ENCODE data around the gene RPS6KC1. TPM values are rescaled to one million over a fixed set of nuclear protein-coding genes. Genes with fewer than 3 reads are reported as not detected.

RPS6KC1 gene
- total and polyA plus RNA-seq, 8 donors: 15.8 to 25.2 (median 23.5) TPM

- ATAC-seq: no peak
- DNase-seq: no peak
- intact Hi-C loops (cut with DNase I): no loop called here
- no peak overlapping the region for H3K4me3 ChIP-seq
- H3K27ac ChIP-seq: no peak overlapping the region
- TF ChIP-seq, protein P1, sequence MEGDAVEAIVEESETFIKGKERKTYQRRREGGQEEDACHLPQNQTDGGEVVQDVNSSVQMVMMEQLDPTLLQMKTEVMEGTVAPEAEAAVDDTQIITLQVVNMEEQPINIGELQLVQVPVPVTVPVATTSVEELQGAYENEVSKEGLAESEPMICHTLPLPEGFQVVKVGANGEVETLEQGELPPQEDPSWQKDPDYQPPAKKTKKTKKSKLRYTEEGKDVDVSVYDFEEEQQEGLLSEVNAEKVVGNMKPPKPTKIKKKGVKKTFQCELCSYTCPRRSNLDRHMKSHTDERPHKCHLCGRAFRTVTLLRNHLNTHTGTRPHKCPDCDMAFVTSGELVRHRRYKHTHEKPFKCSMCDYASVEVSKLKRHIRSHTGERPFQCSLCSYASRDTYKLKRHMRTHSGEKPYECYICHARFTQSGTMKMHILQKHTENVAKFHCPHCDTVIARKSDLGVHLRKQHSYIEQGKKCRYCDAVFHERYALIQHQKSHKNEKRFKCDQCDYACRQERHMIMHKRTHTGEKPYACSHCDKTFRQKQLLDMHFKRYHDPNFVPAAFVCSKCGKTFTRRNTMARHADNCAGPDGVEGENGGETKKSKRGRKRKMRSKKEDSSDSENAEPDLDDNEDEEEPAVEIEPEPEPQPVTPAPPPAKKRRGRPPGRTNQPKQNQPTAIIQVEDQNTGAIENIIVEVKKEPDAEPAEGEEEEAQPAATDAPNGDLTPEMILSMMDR (IDR thresholded peaks at IDR 0.05): no peak
- H3K27me3 ChIP-seq: no peaks in the 10 kb centered on the region
- peaks cover 0 to 33% of the 10 kb centered on the region in 2 donors for H3K4me1 ChIP-seq
- no peaks in the 10 kb centered on the region for H3K36me3 ChIP-seq
- H3K9me3 ChIP-seq: no peaks in the 10 kb centered on the region
Observed at GRCh38 chr1:213054733-213055591, 3.9 kb downstream of the RPS6KC1 start.

- ATAC-seq (no peak), DNase-seq (no peak)
- Histone ChIP-seq H3K4me1 (peaks cover 0 to 33% of the 10 kb centered on the region in 2 donors), H3K36me3 (no peaks in the 10 kb centered on the region), H3K4me3 (no peak overlapping the region), H3K9me3 (no peaks in the 10 kb centered on the region), H3K27me3 (no peaks in the 10 kb centered on the region), H3K27ac (no peak overlapping the region)
- intact Hi-C loops (cut with DNase I): no loop called here
- TF ChIP-seq, protein P1 (IDR thresholded peaks at IDR 0.05): no peak
Observed at GRCh38 chr1:213055767-213056166, 4.7 kb downstream of the RPS6KC1 start.

DNA sequence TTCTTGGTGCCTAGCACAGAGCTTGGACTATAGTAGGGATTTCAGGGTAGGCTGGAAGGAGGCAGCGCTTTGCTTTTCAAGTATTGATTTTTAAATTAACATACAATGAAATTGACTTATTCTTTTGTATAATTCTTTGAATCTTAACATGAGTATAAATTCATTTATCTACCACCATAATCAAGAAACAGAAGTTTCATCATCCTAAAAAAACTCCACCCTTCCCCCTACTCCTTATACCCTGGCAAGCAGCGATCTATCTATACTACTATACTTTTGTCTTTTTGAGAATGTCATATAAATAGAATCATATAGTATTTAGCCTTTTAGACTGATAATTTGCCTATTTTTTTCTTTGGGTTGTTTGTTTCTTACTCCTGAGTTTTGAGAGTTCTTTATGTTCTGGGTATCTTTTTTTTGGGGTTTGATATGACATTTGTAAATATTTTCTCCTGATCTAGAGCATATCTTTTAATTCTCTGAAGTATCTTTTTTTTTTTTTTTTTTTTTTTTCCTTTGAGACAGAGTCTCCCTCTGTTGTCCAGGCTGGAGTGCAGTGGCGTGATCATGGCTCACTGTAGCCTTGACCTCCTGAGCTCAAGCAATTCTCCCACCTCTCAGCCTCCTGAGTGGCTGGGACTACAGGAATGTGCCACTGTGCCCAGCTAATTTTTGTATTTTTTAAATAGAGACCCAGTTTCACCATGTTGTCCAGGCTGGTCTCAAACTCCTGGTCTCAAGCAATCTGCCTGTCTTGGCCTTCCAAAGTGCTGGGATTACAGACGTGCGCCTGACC is 6.4 kb downstream of the RPS6KC1 start:
- Histone ChIP-seq H3K9me3 (no peaks in the 10 kb centered on the region), H3K36me3 (no peaks in the 10 kb centered on the region), H3K4me1 (peaks cover 0 to 24% of the 10 kb centered on the region in 2 donors), H3K27ac (no peak overlapping the region), H3K4me3 (no peak overlapping the region), H3K27me3 (no peaks in the 10 kb centered on the region)
- no peak for DNase-seq
- TF ChIP-seq, protein P1 (IDR thresholded peaks at IDR 0.05): no peak
- ATAC-seq: no peak
- intact Hi-C loops (cut with DNase I): no loop called here

DNA sequence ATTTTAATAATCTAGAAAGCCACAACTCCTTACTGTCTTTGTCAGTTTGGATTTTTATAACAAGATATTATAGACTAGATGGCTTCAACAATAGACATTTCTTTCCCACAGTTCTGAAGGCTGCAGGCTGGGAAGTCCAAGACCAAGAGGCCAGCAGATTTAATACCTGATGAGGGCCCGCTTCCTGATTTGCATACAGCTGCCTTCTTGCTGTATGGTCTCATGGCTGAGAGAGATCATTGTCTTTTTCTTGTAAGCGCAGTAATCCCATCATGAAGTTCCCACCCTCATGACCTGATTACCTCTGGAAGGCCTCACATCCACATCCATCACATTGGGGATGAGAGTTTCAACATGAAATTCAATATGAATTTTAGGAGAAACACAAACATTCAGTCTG is 9.8 kb downstream of the RPS6KC1 start:
- DNase-seq (no peak), ATAC-seq (no peak)
- Histone ChIP-seq H3K36me3 (no peaks in the 10 kb centered on the region), H3K27ac (no peak overlapping the region), H3K4me1 (peaks cover 0 to 3% of the 10 kb centered on the region in 2 donors), H3K4me3 (no peak overlapping the region), H3K9me3 (no peaks in the 10 kb centered on the region), H3K27me3 (no peaks in the 10 kb centered on the region)
- intact Hi-C loops (cut with DNase I): no loop called here
- TF ChIP-seq, protein P1 (IDR thresholded peaks at IDR 0.05): no peak

- Histone ChIP-seq H3K9me3 (no peaks in the 10 kb centered on the region), H3K27ac (no peak overlapping the region), H3K4me3 (no peak overlapping the region), H3K36me3 (no peaks in the 10 kb centered on the region), H3K27me3 (no peaks in the 10 kb centered on the region), H3K4me1 (no peaks in the 10 kb centered on the region)
- no peak for DNase-seq
- TF ChIP-seq, protein P1 (IDR thresholded peaks at IDR 0.05): no peak
- no peak for ATAC-seq
- intact Hi-C loops (cut with DNase I): no loop called here
Observed at GRCh38 chr1:213061263-213061662, 10.2 kb downstream of the RPS6KC1 start.

Data from left lung (tissue), 10 donors.